Measurements from ENCODE around the gene PARP16. TPM values are rescaled to one million over a fixed set of nuclear protein-coding genes. Genes with fewer than 3 reads are reported as not detected.

The PARP16 gene
- total and polyA plus RNA-seq, 9 of the 15 experiments (the other 6 are each of a cell fraction or from before 2014, with no cell fraction given) = 3.0 to 9.9 (median 5.8) TPM

DNA sequence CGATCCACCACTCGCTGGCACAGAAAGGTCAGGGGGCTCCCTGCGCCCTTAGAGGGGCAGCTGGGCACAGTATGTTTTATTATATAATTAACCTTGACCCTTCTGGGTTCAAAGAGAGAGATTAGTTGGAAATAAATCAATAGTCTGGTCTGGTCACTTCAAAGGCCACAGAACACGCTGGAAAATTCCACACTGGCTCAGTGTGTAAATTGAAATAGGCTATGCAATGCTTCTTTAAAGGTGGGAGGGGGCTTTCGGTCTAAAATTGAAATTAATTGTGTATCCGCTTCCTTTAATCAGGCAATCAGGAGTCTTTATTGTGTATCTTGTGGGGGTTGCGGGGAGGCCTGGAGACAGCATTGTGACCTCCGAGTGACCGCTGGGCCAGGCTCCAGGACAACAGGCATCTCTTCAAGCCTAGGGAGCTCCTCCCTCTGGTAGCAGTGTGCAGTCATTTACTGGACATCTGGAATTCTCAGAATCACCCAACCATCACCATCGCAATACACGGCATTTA lies 25.8 kb upstream of the PARP16 start:
- H3K9me1 ChIP-seq (ENCODE audit: control insufficient read depth, insufficient read depth, low read length) = no peaks in the 10 kb centered on the region
- ChIA-PET POLR2A (interaction anchor here (1.1 to 13.2 kb wide), 2 partner anchors 7 to 71 kb away, joined by 3 to 194 read pairs; partner anchors contain the start of gene RNU5B-1), CTCF (ENCODE audit: low intra/inter-chr PET ratio) (no interaction called here)
- H3K9ac ChIP-seq (ENCODE audit: insufficient read depth in 1 of 2, low read depth in 2 of 2, low read length in 2 of 2) = no peak overlapping the region
- no peak overlapping the region for H2AFZ ChIP-seq (ENCODE audit: low read depth, low read length)
- DNase-seq (ENCODE audit: extremely low read depth in 1 of 4, low spot score in 3 of 4) (peak; percentile 22 to 46 (median 34)), ATAC-seq (peak; percentile 77), FAIRE-seq (peak; percentile 42)
- no peaks in the 10 kb centered on the region for H3K79me2 ChIP-seq (ENCODE audit: control insufficient read depth, insufficient read depth, low read length)
- no peaks in the 10 kb centered on the region for H3K36me3 ChIP-seq (ENCODE audit: control insufficient read depth, insufficient read depth, low read length)
- H3K4me3 ChIP-seq = no peak overlapping the region
- in situ Hi-C loops (cut with MboI) = no loop called here
- H4K20me1 ChIP-seq (replicated peaks; ENCODE audit: control insufficient read depth, insufficient read depth, low read length) = 0 out of 2 replicates have a peak, but pooled peaks cover 3% of the 10 kb centered on the region
- 0 out of 4 replicates have a peak, but pooled peaks of 1 of the 2 experiments have one; percentile 22 for TF ChIP-seq RCOR1 (IDR thresholded peaks at IDR 0.05; ENCODE audit: borderline replicate concordance in 1 of 2, low read depth in 2 of 2, low read length in 2 of 2)
- TF ChIP-seq ZNF253 (CRISPR knock-in tag; conservative IDR thresholded peaks at IDR 0.05) = no peak
- peak; percentile 46; the same call in 1 of the 2 replicates for TF ChIP-seq CTBP1 (IDR thresholded peaks at IDR 0.05; ENCODE audit: borderline replicate concordance)
- TF ChIP-seq CEBPB (tag; IDR thresholded peaks at IDR 0.05) = no peak
- TF ChIP-seq, protein P1, sequence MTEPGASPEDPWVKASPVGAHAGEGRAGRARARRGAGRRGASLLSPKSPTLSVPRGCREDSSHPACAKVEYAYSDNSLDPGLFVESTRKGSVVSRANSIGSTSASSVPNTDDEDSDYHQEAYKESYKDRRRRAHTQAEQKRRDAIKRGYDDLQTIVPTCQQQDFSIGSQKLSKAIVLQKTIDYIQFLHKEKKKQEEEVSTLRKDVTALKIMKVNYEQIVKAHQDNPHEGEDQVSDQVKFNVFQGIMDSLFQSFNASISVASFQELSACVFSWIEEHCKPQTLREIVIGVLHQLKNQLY (CRISPR knock-in tag; conservative IDR thresholded peaks at IDR 0.05) = no peak
- TF ChIP-seq, protein P2, sequence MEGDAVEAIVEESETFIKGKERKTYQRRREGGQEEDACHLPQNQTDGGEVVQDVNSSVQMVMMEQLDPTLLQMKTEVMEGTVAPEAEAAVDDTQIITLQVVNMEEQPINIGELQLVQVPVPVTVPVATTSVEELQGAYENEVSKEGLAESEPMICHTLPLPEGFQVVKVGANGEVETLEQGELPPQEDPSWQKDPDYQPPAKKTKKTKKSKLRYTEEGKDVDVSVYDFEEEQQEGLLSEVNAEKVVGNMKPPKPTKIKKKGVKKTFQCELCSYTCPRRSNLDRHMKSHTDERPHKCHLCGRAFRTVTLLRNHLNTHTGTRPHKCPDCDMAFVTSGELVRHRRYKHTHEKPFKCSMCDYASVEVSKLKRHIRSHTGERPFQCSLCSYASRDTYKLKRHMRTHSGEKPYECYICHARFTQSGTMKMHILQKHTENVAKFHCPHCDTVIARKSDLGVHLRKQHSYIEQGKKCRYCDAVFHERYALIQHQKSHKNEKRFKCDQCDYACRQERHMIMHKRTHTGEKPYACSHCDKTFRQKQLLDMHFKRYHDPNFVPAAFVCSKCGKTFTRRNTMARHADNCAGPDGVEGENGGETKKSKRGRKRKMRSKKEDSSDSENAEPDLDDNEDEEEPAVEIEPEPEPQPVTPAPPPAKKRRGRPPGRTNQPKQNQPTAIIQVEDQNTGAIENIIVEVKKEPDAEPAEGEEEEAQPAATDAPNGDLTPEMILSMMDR (IDR thresholded peaks at IDR 0.05 in 2 of 3, conservative IDR thresholded peaks at IDR 0.05 in 1 of 3; ENCODE audit: insufficient read depth in 2 of 3, low read depth in 1 of 3, low read length in 3 of 3) = peak in 2 of 3 experiments; percentile 9 to 26; a peak in 1 of 6 replicates
- peak; percentile 88 for TF ChIP-seq ESRRA (IDR thresholded peaks at IDR 0.05; ENCODE audit: borderline replicate concordance, low read depth)
- no peak for TF ChIP-seq ZNF445 (CRISPR knock-in tag; IDR thresholded peaks at IDR 0.05; ENCODE audit: low read depth)
- peaks cover 14 to 32% of the 10 kb centered on the region in 2 experiments for H3K27me3 ChIP-seq (ENCODE audit: control insufficient read depth in 2 of 2, insufficient read depth in 2 of 2, low read length in 2 of 2)
- intact Hi-C loops (cut with micrococcal nuclease) = loop anchor here (10.0 kb wide), 1 partner anchor 322 kb away; no protein-coding TSS in a partner anchor
- H3K4me1 ChIP-seq (replicated peaks in 1 of 2; ENCODE audit: control insufficient read depth in 2 of 2, insufficient read depth in 2 of 2, low read length in 2 of 2) = no peaks in the 10 kb centered on the region; a peak in 1 of 5 replicates
- H3K27ac ChIP-seq (ENCODE audit: extremely low read depth, low read depth, low read length) = no peak overlapping the region
- H3K9me3 ChIP-seq (replicated peaks; ENCODE audit: control insufficient read depth, insufficient read depth, low read depth, low read length) = no peaks in the 10 kb centered on the region
- WGBS (ENCODE audit: insufficient coverage, low coverage, missing lambda C conversion rate) = 26% methylated on average over 11 of the region's 11 CpGs
- H3K4me2 ChIP-seq (ENCODE audit: insufficient read depth, low read length) = no peak overlapping the region
- no TSS peak for BruUV-seq (replicated peaks)

Measured in K562 (cell line).